K562 (cell line): ENCODE results near the gene SAP25. TPM values are rescaled to one million over a fixed set of nuclear protein-coding genes. Genes with fewer than 3 reads are reported as not detected.
A peak's percentile ranks its signal among the peaks of the same experiment; 100 is the strongest.
"Not testable (repeated sequence)": the region's sequence is repeated elsewhere in the genome, so short reads cannot be mapped to it uniquely, and the experiment has no call there.

ENCODE experiments used
- ATAC-seq: fragments of 200-7000 bp; cut with Tn5 transposase; 3 replicates; pipeline ENCODE4 v1.9.1; 2020; ENCODE audit warnings: moderate library complexity
- BruUV-seq: library from RNA; stranded (reverse); fragments of 400-500 nt; replicated peaks from 2 replicates; lab custom pipeline; 2021; lab: Mats Ljungman, UMichigan
- CTCF ChIA-PET: fragments of 300-600 bp; formaldehyde crosslinking; extraction: SDS; loops from one replicate; lab custom pipeline; 2021; ENCODE audit warnings: low intra/inter-chr PET ratio; lab: Yijun Ruan, JAX
- POLR2A ChIA-PET: fragments of 300-600, 350-650 bp; sonication (Branson Sonifier 250); formaldehyde crosslinking; extraction: SDS; loops from one replicate; lab custom pipeline; 2021; ENCODE audit warnings: antibody characterized with exemption, inconsistent platforms; lab: Yijun Ruan, JAX
- DNase-seq, 4 experiments: peaks; one replicate each; pipeline versions ENCODE4 v3.0.0 to v3.0.0-alpha.2; 2011 to 2018; ENCODE audit warnings: low spot score in 3 of 4, mixed read lengths in 3 of 4; ENCODE audit errors: extremely low read depth in 1 of 4
- FAIRE-seq: peaks from 2 replicates; lab custom pipeline; 2011; peaks lifted over from hg19 to GRCh38; lab: Jason Lieb, UNC
- H2AFZ ChIP-seq: 2 replicates; pipeline ENCODE4 v1.6.0; 2011; ENCODE audit warnings: low read depth, low read length, control low read depth, inconsistent platforms
- H3K27ac ChIP-seq: fragments of 200-600 bp; 3 replicates; pipeline ENCODE4 v1.8.0; 2011; ENCODE audit warnings: low read depth, mild to moderate bottlenecking, control low read depth, inconsistent platforms, low read length, moderate library complexity, mixed read lengths; ENCODE audit errors: extremely low read depth
- H3K27me3 ChIP-seq, 2 experiments: fragments of 300-600 bp in 1 of 2; 2 replicates in 1 of 2; 3 replicates in 1 of 2; pipeline versions ENCODE4 v1.6.0 to v1.8.0; 2011; ENCODE audit warnings: inconsistent platforms in 2 of 2, low read length in 2 of 2, mild to moderate bottlenecking in 1 of 2, mixed read lengths in 1 of 2, moderate library complexity in 1 of 2; ENCODE audit not compliant: control insufficient read depth in 2 of 2, insufficient read depth in 2 of 2
- H3K36me3 ChIP-seq: fragments of 300-600 bp; 3 replicates; pipeline ENCODE4 v1.8.0; 2011; ENCODE audit warnings: mild to moderate bottlenecking, low read length, inconsistent platforms; ENCODE audit not compliant: control insufficient read depth, insufficient read depth
- H3K4me1 ChIP-seq, 2 experiments: fragments of 200-600 bp in 1 of 2; replicated peaks in 1 of 2; 2 replicates in 1 of 2; 3 replicates in 1 of 2; pipeline versions ENCODE4 v1.5.1 to v1.8.0; 2011; ENCODE audit warnings: inconsistent platforms in 2 of 2, low read length in 2 of 2, mild to moderate bottlenecking in 1 of 2, mixed read lengths in 1 of 2, moderate library complexity in 1 of 2; ENCODE audit not compliant: control insufficient read depth in 2 of 2, insufficient read depth in 2 of 2
- H3K4me2 ChIP-seq: 2 replicates; pipeline ENCODE4 v1.6.1; 2011; ENCODE audit warnings: low read length, control low read depth, inconsistent platforms, mixed read lengths; ENCODE audit not compliant: insufficient read depth
- H3K4me3 ChIP-seq: fragments of 200-600 bp; sonication (generic), shearing (Covaris generic); 2 replicates; pipeline ENCODE4 v1.5.1; 2016; ENCODE audit warnings: control low read depth, inconsistent platforms
- H3K79me2 ChIP-seq: fragments of 200-600 bp; 3 replicates; pipeline ENCODE4 v1.8.0; 2011; ENCODE audit warnings: low read length, inconsistent platforms; ENCODE audit not compliant: control insufficient read depth, insufficient read depth
- H3K9ac ChIP-seq, 2 experiments: 2 replicates each; pipeline versions ENCODE4 v1.6.0 to v1.6.1; 2011; ENCODE audit warnings: low read depth in 2 of 2, low read length in 2 of 2, control low read depth in 1 of 2, inconsistent platforms in 1 of 2, mild to moderate bottlenecking in 1 of 2, mixed read lengths in 1 of 2; ENCODE audit not compliant: insufficient read depth in 1 of 2
- H3K9me1 ChIP-seq: one replicate; pipeline ENCODE4 v1.6.0; 2011; ENCODE audit warnings: inconsistent platforms, mild to moderate bottlenecking, low read length, moderate library complexity; ENCODE audit not compliant: control insufficient read depth, insufficient read depth
- H3K9me3 ChIP-seq: replicated peaks from 2 replicates; pipeline ENCODE4 v1.5.1; 2011; ENCODE audit warnings: low read depth, low read length, inconsistent platforms; ENCODE audit not compliant: control insufficient read depth, insufficient read depth
- H4K20me1 ChIP-seq: replicated peaks from 2 replicates; pipeline ENCODE4 v1.6.1; 2011; ENCODE audit warnings: low read length, inconsistent platforms, mixed read lengths; ENCODE audit not compliant: control insufficient read depth, insufficient read depth
- ARHGAP35 ChIP-seq: fragments of 450-650 bp; IDR thresholded peaks from 2 replicates; pipeline ENCODE4 v1.6.1; 2018; ENCODE audit not compliant: partially characterized antibody
- ARNT ChIP-seq, 2 experiments: fragments of 450-650 bp; IDR thresholded peaks; 2 replicates each; pipeline ENCODE4 v1.6.1; 2016; ENCODE audit warnings: mild to moderate bottlenecking in 1 of 2
- BCOR ChIP-seq: fragments of 450-650 bp; IDR thresholded peaks from 2 replicates; pipeline ENCODE4 v1.6.1; 2016
- C11orf30 ChIP-seq: fragments of 450-650 bp; IDR thresholded peaks from 2 replicates; pipeline ENCODE4 v1.6.1; 2016; ENCODE audit warnings: low read depth, mild to moderate bottlenecking
- CC2D1A ChIP-seq: fragments of 450-650 bp; IDR thresholded peaks from 2 replicates; pipeline ENCODE4 v1.6.1; 2017; ENCODE audit warnings: mild to moderate bottlenecking
- DPF2 ChIP-seq: fragments of 450-650 bp; IDR thresholded peaks from 2 replicates; pipeline ENCODE4 v1.6.1; 2016
- HDAC1 ChIP-seq, 2 experiments: fragments of 450-650 bp; IDR thresholded peaks; 2 replicates each; pipeline ENCODE4 v1.6.1; 2016 to 2017; ENCODE audit warnings: inconsistent platforms in 1 of 2, mild to moderate bottlenecking in 1 of 2, moderate library complexity in 1 of 2
- HDAC2 ChIP-seq: fragments of 450-650 bp; IDR thresholded peaks from 2 replicates; pipeline ENCODE4 v1.6.1; 2016; ENCODE audit warnings: mild to moderate bottlenecking
- HLTF ChIP-seq: fragments of 450-650 bp; IDR thresholded peaks from 2 replicates; pipeline ENCODE4 v1.6.1; 2016
- KDM1A ChIP-seq, 2 experiments: fragments of 450-650 bp; IDR thresholded peaks; 2 replicates each; pipeline ENCODE4 v1.6.1; 2016; ENCODE audit warnings: mild to moderate bottlenecking in 2 of 2
- LARP7 ChIP-seq: fragments of 450-650 bp; IDR thresholded peaks from 2 replicates; pipeline ENCODE4 v1.6.1; 2016
- MIER1 ChIP-seq: fragments of 450-650 bp; IDR thresholded peaks from 2 replicates; pipeline ENCODE4 v1.6.1; 2016; ENCODE audit warnings: antibody characterized with exemption, mild to moderate bottlenecking, low read depth
- SMARCA5 ChIP-seq: fragments of 450-650 bp; IDR thresholded peaks from 2 replicates; pipeline ENCODE4 v1.6.1; 2016
- SMARCE1 ChIP-seq: fragments of 450-650 bp; IDR thresholded peaks from 2 replicates; pipeline ENCODE4 v1.7.1; 2016; ENCODE audit warnings: mild to moderate bottlenecking
- SRF ChIP-seq, 2 experiments: fragments of 250-450, 450-650 bp in 1 of 2; sonication (Bioruptor Pico) in 1 of 2; sonication (generic) in 1 of 2; formaldehyde crosslinking; IDR thresholded peaks; 2 replicates each; pipeline versions ENCODE4 v1.5.0 to v1.5.1; 2020 to 2022; ENCODE audit warnings: mild to moderate bottlenecking in 1 of 2, missing genetic modification reagents in 1 of 2
- ZNF121 ChIP-seq: sonication (generic); formaldehyde crosslinking; conservative IDR thresholded peaks from 2 replicates; pipeline ENCODE4 v1.8.0; 2022; ENCODE audit warnings: missing genetic modification reagents
- ZNF316 ChIP-seq: fragments of 450-650 bp; IDR thresholded peaks from 2 replicates; pipeline ENCODE4 v1.6.1; 2016
- WGBS: fragments of 100-300 bp; shearing (Covaris generic); methylation state at CpG from one replicate; pipeline ENCODE4 v1.1.6; 2016; ENCODE audit warnings: low coverage, mixed read lengths; ENCODE audit not compliant: insufficient coverage; ENCODE audit errors: missing lambda C conversion rate; 5-methylcytosine and 5-hydroxymethylcytosine counted together
- in situ Hi-C: fragments of 300-500 bp; cut with MboI; formaldehyde crosslinking; loops from 4 replicates; pipeline ENCODE4 v1.15.0; 2018; ENCODE audit warnings: inconsistent platforms, mixed read lengths
- intact Hi-C: fragments of 100-400 bp; cut with micrococcal nuclease; formaldehyde crosslinking; loops from 2 replicates; pipeline ENCODE4 v1.14.2; 2022
- polyA plus RNA-seq, 8 experiments: library from polyadenylated mRNA; depleted of rRNA in 4 of 8; stranded (reverse) in 5 of 8; unstranded in 3 of 8; fragments of >200 nt; fragmentation: Nextera tagmentation in 2 of 8; fragmentation: Illumina TruSeq in 1 of 8; extraction: Ambion mirVana in 2 of 8; extraction: Trizol in 1 of 8; gene quantifications; 2 replicates each; pipeline versions ENCODE4 v1.2.1 to v1.2.3, GENCODE V29; 2011 to 2014; ENCODE audit warnings: inconsistent platforms in 1 of 8, missing spikeins in 1 of 8
- total RNA-seq, 7 experiments: library from RNA; depleted of rRNA in 6 of 7; stranded (reverse); fragments of >200 nt in 6 of 7; fragmentation: Illumina TruSeq in 2 of 7; extraction: Trizol in 2 of 7; gene quantifications; 2 replicates each; pipeline versions ENCODE4 v1.2.1 to v1.2.3, GENCODE V29; 2011 to 2021; ENCODE audit warnings: low replicate concordance in 1 of 7
- TF ChIP-seq, protein P1 (sequence below): fragments of 450-650 bp; IDR thresholded peaks from 2 replicates; pipeline ENCODE4 v1.6.1; 2016; ENCODE audit warnings: antibody characterized with exemption

The SAP25 gene
- total and polyA plus RNA-seq, 9 of the 15 experiments (the other 6 are each of a cell fraction or from before 2014, with no cell fraction given) = 0.13 to 5.3 (median 0.78) TPM; not detected in 1

DNA sequence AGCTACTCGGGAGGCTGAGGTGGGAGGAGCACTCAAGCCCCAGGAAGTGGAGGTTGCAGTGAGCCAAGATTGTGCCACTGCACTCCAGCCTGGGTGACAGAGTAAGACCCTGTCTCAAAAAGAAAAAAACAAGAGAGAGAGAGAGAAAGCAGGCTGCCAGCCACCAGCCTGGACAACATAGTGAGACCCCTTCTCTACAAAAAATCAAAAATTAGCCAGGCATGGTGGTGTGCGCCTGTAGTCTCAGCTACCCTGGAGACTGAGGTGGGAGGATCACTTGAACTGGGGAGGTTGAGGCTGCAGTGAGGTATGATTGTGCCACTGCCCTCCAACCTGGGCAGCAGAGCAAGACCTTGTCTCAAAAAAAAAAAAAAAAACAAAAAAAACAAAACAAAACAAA is 37.0 kb downstream of the SAP25 start:
- TF ChIP-seq KDM1A (IDR thresholded peaks at IDR 0.05) (0 out of 4 replicates have a peak, but pooled peaks of 1 of the 2 experiments have one; percentile 2), BCOR (peak; percentile 53; the same call in 1 of the 2 replicates), HLTF (0 out of 2 replicates have a peak, but pooled peaks have one; percentile 43), ZNF121 (CRISPR knock-in tag) (peak; percentile 95)
- H3K4me2 ChIP-seq, H3K4me3 ChIP-seq, POLR2A ChIA-PET, H3K27ac ChIP-seq, DNase-seq, CTCF ChIA-PET, H2AFZ ChIP-seq, H4K20me1 ChIP-seq, H3K36me3 ChIP-seq, H3K9ac ChIP-seq, ATAC-seq, H3K27me3 ChIP-seq, FAIRE-seq, BruUV-seq, H3K9me3 ChIP-seq, H3K9me1 ChIP-seq, in situ Hi-C loops: not testable (repeated sequence)
- peaks cover 38 to 46% of the 10 kb centered on the region in 2 experiments; a peak in 4 of 5 replicates for H3K4me1 ChIP-seq
- intact Hi-C loops = loop anchor here (5.0 kb wide), 1 partner anchor 34 kb away; no protein-coding TSS in a partner anchor
- H3K79me2 ChIP-seq = peaks cover 20% of the 10 kb centered on the region
- WGBS = 95% methylated on average over 2 of the region's 2 CpGs

DNA sequence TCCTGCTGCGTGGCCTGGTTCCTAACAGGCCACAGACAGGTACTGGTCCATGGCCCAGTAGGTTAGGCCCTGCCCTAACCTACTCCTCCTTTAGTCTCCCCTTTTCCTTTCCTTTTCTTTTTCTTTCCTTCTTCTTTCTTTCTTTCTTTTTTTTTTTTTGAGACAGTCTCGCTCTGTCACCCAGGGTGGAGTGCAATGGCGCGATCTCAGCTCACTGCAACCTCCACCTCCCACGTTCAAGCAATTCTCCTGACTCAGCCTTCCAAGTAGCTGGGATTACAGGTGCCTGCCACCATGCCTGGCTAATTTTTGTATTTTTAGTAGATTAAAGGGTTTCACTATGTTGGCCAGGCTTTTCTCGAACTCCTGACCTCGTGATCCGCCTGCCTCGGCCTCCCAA is 37.7 kb downstream of the SAP25 start:
- POLR2A ChIA-PET = interaction anchor here (1.0 kb wide), 1 partner anchor 17 kb away, joined by 3 read pairs; no protein-coding TSS in a partner anchor
- CTCF ChIA-PET, BruUV-seq: not testable (repeated sequence)
- TF ChIP-seq SMARCE1 (0 out of 2 replicates have a peak, but pooled peaks have one; percentile 46), C11orf30 (peak; percentile 74; the same call in 1 of the 2 replicates), SMARCA5 (0 out of 2 replicates have a peak, but pooled peaks have one; percentile 30), LARP7 (0 out of 2 replicates have a peak, but pooled peaks have one; percentile 27), CC2D1A (0 out of 2 replicates have a peak, but pooled peaks have one; percentile 22), SRF (CRISPR knock-in tag; IDR thresholded peaks at IDR 0.05) (0 out of 4 replicates have a peak, but pooled peaks of 1 of the 2 experiments have one; percentile 15), ARNT (IDR thresholded peaks at IDR 0.05) (peak in 1 of 2 experiments; percentile 41; a peak in 1 of 4 replicates), HDAC1 (IDR thresholded peaks at IDR 0.05) (0 out of 4 replicates have a peak, but pooled peaks of 1 of the 2 experiments have one; percentile 60), ARHGAP35 (peak; percentile 11), HLTF (0 out of 2 replicates have a peak, but pooled peaks have one; percentile 63), HDAC2 (0 out of 2 replicates have a peak, but pooled peaks have one; percentile 23), DPF2 (peak; percentile 66), ZNF316 (peak; percentile 88), MIER1 (0 out of 2 replicates have a peak, but pooled peaks have one; percentile 31)
- TF ChIP-seq, protein P1, sequence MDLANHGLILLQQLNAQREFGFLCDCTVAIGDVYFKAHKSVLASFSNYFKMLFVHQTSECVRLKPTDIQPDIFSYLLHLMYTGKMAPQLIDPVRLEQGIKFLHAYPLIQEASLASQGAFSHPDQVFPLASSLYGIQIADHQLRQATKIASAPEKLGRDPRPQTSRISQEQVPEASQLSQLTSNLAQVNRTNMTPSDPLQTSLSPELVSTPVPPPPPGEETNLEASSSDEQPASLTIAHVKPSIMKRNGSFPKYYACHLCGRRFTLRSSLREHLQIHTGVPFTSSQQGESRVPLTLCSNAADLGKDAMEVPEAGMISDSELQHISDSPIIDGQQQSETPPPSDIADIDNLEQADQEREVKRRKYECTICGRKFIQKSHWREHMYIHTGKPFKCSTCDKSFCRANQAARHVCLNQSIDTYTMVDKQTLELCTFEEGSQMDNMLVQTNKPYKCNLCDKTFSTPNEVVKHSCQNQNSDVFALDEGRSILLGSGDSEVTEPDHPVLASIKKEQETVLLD = 0 out of 2 replicates have a peak, but pooled peaks have one; percentile 34

More for the DNA sequence above, 37.7 kb downstream of the SAP25 start:
- peak overlapping the region; percentile 23; the same call in 2 of the 3 replicates for H3K27ac ChIP-seq
- 50% methylated on average over 9 of the region's 9 CpGs for WGBS
- DNase-seq, H3K36me3 ChIP-seq, H3K9me1 ChIP-seq, H3K27me3 ChIP-seq, FAIRE-seq, H3K9me3 ChIP-seq, in situ Hi-C loops, H4K20me1 ChIP-seq, H3K4me2 ChIP-seq, ATAC-seq, H3K4me3 ChIP-seq: not testable (repeated sequence)
- intact Hi-C loops = loop anchor here (5.0 kb wide), 1 partner anchor 34 kb away; no protein-coding TSS in a partner anchor
- H2AFZ ChIP-seq = peak overlapping the region; percentile 89
- peak overlapping the region in 1 of 2 experiments; percentile 74; a peak in 1 of 4 replicates for H3K9ac ChIP-seq
- peaks cover 33 to 49% of the 10 kb centered on the region in 2 experiments; a peak in 4 of 5 replicates for H3K4me1 ChIP-seq
- peaks cover 17% of the 10 kb centered on the region for H3K79me2 ChIP-seq
